ENCODE data around the gene FBXO38.

FBXO38 gene

DNA sequence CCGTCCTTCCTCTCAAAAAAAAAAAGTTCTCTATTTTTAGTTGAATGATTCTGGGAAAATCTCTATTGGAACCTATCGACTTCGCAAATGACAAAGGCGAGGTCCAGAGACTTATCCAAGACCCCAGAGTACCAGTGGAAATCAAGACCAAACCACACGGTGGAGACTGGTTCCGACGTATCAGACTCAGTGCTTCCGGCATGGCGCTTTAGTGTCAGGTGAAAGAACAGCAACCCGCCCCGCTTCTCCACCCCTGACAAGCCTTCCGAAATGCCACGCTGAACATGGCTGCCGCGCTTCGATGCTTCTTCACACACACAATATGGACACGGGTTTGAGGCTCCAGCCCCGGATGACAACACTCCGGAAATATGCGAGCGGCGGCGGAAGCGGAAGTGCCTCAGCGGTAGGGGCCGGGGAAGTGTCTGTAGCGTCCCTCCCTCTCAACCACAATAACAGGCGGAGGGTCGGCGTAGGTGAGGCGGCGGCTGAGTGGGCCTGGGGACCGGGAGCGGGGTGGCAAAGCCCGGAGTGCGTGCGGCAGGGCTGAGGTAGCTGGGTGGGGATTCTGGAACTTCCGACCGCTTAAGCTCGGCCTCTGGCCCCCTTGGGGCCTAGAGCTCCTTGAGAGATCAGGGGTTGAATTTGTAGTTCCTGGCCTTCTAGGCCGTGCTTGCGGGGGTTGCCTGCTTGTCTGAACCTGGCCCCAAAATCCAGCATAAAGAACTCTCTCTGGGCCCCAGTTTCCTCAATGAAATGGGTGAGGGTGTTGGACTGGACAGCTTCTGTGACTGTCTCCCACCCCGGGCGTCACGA is at the start of gene FBXO38 (continued):
- TF ChIP-seq YY2 (tag by site-specific recombination; IDR thresholded peaks at IDR 0.05) (peak; percentile 92), ZNF560 (tag by site-specific recombination; IDR thresholded peaks at IDR 0.05; ENCODE audit: borderline replicate concordance) (no peak), ZNF629 (tag by site-specific recombination; IDR thresholded peaks at IDR 0.05) (peak; percentile 82), ZNF324 (tag by site-specific recombination; IDR thresholded peaks at IDR 0.05) (peak; percentile 56), ZNF610 (tag by site-specific recombination; IDR thresholded peaks at IDR 0.05; ENCODE audit: borderline replicate concordance) (peak; percentile 72), BCL11B (tag by site-specific recombination; IDR thresholded peaks at IDR 0.05; ENCODE audit: low read depth) (no peak), KLF7 (tag by site-specific recombination; IDR thresholded peaks at IDR 0.05; ENCODE audit: borderline replicate concordance) (no peak), ZNF692 (tag by site-specific recombination; IDR thresholded peaks at IDR 0.05) (no peak; the same call in 1 of the 2 replicates), ZNF654 (tag by site-specific recombination; IDR thresholded peaks at IDR 0.05; ENCODE audit: low read depth) (no peak), ZNF221 (tag by site-specific recombination; IDR thresholded peaks at IDR 0.05; ENCODE audit: borderline replicate concordance) (no peak), ZNF169 (tag by site-specific recombination; IDR thresholded peaks at IDR 0.05) (no peak), MYNN (tag by site-specific recombination; IDR thresholded peaks at IDR 0.05; ENCODE audit: borderline replicate concordance) (no peak), PRDM1 (tag by site-specific recombination; IDR thresholded peaks at IDR 0.05) (no peak), ZNF621 (tag by site-specific recombination; IDR thresholded peaks at IDR 0.05) (no peak), HOXC10 (CRISPR knock-in tag; IDR thresholded peaks at IDR 0.05) (no peak), ZNF239 (tag by site-specific recombination; IDR thresholded peaks at IDR 0.05) (no peak), GLIS2 (tag by site-specific recombination; IDR thresholded peaks at IDR 0.05) (no peak), ZNF843 (tag by site-specific recombination; IDR thresholded peaks at IDR 0.05) (no peak), ZNF37A (tag by site-specific recombination; IDR thresholded peaks at IDR 0.05) (no peak), ZNF114 (tag by site-specific recombination; IDR thresholded peaks at IDR 0.05) (no peak), ZNF24 (tag by site-specific recombination; IDR thresholded peaks at IDR 0.05) (0 out of 2 replicates have a peak, but pooled peaks have one; percentile 10), ZNF133 (tag by site-specific recombination; IDR thresholded peaks at IDR 0.05) (no peak), ZNF366 (tag by site-specific recombination; conservative IDR thresholded peaks at IDR 0.05) (peak; percentile 46; the same call in 1 of the 2 replicates), ZNF266 (tag by site-specific recombination; IDR thresholded peaks at IDR 0.05; ENCODE audit: low read depth) (no peak), HOXA7 (CRISPR knock-in tag; IDR thresholded peaks at IDR 0.05; ENCODE audit: borderline replicate concordance) (no peak), ZNF791 (tag by site-specific recombination; IDR thresholded peaks at IDR 0.05) (no peak), CTCF (tag by site-specific recombination; IDR thresholded peaks at IDR 0.05) (peak; percentile 80)
- TF ChIP-seq, protein P1, sequence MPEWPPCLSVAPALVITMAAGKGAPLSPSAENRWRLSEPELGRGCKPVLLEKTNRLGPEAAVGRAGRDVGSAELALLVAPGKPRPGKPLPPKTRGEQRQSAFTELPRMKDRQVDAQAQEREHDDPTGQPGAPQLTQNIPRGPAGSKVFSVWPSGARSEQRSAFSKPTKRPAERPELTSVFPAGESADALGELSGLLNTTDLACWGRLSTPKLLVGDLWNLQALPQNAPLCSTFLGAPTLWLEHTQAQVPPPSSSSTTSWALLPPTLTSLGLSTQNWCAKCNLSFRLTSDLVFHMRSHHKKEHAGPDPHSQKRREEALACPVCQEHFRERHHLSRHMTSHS (tag by site-specific recombination; IDR thresholded peaks at IDR 0.05), result no peak
- TF ChIP-seq, protein P2, sequence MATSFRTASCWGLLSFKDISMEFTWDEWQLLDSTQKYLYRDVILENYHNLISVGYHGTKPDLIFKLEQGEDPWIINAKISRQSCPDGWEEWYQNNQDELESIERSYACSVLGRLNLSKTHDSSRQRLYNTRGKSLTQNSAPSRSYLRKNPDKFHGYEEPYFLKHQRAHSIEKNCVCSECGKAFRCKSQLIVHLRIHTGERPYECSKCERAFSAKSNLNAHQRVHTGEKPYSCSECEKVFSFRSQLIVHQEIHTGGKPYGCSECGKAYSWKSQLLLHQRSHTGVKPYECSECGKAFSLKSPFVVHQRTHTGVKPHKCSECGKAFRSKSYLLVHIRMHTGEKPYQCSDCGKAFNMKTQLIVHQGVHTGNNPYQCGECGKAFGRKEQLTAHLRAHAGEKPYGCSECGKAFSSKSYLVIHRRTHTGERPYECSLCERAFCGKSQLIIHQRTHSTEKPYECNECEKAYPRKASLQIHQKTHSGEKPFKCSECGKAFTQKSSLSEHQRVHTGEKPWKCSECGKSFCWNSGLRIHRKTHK (tag by site-specific recombination; IDR thresholded peaks at IDR 0.05), result no peak
- TF ChIP-seq, protein P3, sequence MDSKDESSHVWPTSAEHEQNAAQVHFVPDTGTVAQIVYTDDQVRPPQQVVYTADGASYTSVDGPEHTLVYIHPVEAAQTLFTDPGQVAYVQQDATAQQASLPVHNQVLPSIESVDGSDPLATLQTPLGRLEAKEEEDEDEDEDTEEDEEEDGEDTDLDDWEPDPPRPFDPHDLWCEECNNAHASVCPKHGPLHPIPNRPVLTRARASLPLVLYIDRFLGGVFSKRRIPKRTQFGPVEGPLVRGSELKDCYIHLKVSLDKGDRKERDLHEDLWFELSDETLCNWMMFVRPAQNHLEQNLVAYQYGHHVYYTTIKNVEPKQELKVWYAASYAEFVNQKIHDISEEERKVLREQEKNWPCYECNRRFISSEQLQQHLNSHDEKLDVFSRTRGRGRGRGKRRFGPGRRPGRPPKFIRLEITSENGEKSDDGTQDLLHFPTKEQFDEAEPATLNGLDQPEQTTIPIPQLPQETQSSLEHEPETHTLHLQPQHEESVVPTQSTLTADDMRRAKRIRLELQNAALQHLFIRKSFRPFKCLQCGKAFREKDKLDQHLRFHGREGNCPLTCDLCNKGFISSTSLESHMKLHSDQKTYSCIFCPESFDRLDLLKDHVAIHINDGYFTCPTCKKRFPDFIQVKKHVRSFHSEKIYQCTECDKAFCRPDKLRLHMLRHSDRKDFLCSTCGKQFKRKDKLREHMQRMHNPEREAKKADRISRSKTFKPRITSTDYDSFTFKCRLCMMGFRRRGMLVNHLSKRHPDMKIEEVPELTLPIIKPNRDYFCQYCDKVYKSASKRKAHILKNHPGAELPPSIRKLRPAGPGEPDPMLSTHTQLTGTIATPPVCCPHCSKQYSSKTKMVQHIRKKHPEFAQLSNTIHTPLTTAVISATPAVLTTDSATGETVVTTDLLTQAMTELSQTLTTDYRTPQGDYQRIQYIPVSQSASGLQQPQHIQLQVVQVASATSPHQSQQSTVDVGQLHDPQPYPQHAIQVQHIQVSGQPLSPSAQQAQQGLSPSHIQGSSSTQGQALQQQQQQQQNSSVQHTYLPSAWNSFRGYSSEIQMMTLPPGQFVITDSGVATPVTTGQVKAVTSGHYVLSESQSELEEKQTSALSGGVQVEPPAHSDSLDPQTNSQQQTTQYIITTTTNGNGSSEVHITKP (tag by site-specific recombination; IDR thresholded peaks at IDR 0.05), result peak; percentile 36; the same call in 1 of the 2 replicates
- TF ChIP-seq, protein P4, sequence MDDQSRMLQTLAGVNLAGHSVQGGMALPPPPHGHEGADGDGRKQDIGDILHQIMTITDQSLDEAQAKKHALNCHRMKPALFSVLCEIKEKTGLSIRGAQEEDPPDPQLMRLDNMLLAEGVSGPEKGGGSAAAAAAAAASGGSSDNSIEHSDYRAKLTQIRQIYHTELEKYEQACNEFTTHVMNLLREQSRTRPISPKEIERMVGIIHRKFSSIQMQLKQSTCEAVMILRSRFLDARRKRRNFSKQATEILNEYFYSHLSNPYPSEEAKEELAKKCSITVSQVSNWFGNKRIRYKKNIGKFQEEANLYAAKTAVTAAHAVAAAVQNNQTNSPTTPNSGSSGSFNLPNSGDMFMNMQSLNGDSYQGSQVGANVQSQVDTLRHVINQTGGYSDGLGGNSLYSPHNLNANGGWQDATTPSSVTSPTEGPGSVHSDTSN (CRISPR knock-in tag; IDR thresholded peaks at IDR 0.05), result no peak
